Astrocyte (in vitro differentiated cells and primary cell): ENCODE measurements around the gene KDF1.

Experiments used
- EZH2 ChIP-seq: IDR thresholded peaks from 2 replicates; pipeline ENCODE4 v1.6.1; 2012; ENCODE audit warnings: mild to moderate bottlenecking, low read length, inconsistent platforms; ENCODE audit not compliant: insufficient read depth
- TF ChIP-seq, protein P1 (sequence below): IDR thresholded peaks from 2 replicates; pipeline ENCODE4 v1.5.1; 2011; ENCODE audit warnings: low read depth, mild to moderate bottlenecking, inconsistent platforms, low read length, moderate library complexity; ENCODE audit not compliant: insufficient read depth

DNA sequence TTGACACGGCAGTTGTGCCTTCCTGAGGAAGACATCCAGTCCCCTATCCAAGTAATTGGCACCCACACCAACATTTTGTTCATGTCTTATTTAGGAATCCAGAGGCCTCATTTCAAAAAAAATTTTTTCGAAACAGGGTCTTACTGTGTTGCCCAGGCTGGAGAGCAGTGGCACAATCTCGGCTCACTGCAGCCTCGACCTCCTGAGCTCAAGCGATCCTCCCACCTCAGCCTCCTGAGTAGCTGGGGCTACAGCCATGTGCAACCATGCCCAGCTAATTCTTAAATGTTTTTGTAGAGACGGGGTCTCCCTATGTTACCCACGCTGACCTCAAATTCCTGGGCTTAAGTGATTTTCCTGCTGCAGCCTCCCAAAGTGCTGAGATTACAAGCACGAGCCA lies 24.0 kb upstream of the KDF1 start:
- TF ChIP-seq, protein P1, sequence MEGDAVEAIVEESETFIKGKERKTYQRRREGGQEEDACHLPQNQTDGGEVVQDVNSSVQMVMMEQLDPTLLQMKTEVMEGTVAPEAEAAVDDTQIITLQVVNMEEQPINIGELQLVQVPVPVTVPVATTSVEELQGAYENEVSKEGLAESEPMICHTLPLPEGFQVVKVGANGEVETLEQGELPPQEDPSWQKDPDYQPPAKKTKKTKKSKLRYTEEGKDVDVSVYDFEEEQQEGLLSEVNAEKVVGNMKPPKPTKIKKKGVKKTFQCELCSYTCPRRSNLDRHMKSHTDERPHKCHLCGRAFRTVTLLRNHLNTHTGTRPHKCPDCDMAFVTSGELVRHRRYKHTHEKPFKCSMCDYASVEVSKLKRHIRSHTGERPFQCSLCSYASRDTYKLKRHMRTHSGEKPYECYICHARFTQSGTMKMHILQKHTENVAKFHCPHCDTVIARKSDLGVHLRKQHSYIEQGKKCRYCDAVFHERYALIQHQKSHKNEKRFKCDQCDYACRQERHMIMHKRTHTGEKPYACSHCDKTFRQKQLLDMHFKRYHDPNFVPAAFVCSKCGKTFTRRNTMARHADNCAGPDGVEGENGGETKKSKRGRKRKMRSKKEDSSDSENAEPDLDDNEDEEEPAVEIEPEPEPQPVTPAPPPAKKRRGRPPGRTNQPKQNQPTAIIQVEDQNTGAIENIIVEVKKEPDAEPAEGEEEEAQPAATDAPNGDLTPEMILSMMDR, result no peak
- no peak for TF ChIP-seq EZH2
